Activated naive CD4-positive, alpha-beta T cell (primary cell): ENCODE data around the gene GEMIN2.
A peak's percentile ranks its signal among the peaks of the same experiment; 100 is the strongest.
"Not testable (repeated sequence)": the region's sequence is repeated elsewhere in the genome, so short reads cannot be mapped to it uniquely, and the experiment has no call there.

ENCODE experiments used
- DNase-seq, 4 experiments: peaks; one replicate each; lab custom pipeline; 2025; lab: John Stamatoyannopoulos, UW

GEMIN2 gene, protein sequence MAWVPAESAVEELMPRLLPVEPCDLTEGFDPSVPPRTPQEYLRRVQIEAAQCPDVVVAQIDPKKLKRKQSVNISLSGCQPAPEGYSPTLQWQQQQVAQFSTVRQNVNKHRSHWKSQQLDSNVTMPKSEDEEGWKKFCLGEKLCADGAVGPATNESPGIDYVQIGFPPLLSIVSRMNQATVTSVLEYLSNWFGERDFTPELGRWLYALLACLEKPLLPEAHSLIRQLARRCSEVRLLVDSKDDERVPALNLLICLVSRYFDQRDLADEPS

DNA sequence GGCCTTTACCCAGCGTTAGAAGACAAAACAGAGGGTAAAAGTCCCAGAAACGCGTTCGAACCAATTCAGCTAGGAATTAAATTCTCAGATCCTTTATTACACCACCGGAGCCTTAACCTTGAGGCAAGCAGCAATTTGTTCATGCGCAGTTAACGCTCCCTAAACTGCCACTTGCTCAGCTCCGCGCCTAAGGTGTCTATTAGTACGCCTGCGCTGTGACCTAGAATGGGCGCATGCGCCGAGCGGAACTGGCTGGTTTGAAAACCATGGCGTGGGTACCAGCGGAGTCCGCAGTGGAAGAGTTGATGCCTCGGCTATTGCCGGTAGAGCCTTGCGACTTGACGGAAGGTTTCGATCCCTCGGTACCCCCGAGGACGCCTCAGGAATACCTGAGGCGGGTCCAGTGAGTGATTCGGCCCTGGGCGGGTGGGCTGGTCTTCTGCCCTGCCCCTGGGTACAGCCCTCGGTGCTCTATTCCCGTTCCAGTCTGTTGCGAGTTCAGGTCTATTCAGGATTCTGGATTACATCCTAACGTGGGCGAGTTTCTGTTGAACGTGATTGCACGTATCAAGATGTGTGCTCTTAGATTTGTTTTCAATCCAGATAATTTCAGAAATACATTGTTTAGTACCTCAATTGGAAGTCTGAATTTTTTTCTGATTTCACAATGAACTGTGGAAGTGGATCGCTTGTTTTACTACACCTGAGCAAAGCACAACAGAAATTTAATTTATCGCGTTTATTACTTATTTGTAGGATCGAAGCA is at the start of gene GEMIN2:
GEMIN2 (plus strand) TSS at position 251 of the 766 bp plus-strand sequence; CDS start at position 267, 16 bp downstream.
- DNase-seq: peak; percentile 78 to 90 (median 88)

DNA sequence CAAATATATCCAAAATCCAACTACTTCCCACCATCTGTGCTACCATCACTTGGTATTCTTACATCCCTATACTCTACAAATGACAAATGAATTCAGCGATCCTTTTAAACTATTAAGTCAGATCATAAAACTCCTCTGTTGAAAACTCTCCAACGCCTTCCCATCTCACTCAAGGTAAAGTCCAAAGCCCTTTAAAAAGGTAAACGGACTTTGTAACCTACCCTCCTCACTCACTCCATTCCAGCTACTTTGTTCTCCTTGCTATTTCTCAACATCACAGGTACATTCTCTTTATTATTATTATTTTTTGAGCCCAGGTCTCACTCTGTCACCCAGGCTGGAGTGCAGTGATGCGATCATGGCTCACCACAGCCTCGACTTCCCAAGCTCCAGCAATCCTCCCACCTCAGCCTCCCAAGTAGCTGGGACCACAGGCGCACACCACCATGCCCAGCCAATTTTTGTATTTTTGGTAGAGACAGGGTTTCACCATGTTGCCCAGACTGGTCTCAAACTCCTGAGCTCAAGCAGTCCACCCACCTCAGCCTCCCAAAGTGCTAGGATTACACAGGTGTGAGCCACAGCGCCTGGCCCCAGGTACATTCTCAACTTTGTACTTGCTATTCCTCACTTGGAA is 44.8 kb upstream of the GEMIN2 start:
- not testable (repeated sequence) for DNase-seq

DNA sequence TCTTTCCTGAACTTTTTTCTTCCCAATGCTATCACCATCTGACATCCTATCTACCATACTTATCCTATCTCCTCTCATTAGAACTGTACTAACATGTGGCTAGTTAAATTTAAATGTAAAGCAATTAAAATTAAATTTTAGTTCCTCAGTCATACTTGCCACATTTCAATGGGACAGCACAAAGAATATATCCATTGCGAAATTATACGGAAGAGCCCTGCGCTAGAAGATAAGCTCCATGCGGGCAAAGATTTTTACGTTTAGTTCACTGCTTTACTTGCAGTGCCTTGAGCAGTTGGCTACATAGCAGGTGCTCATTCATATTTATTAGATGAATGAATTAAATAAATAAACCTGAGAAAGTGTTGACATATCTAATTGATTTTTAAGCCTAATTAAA is 44.2 kb upstream of the GEMIN2 start:
- DNase-seq: no peak

DNA sequence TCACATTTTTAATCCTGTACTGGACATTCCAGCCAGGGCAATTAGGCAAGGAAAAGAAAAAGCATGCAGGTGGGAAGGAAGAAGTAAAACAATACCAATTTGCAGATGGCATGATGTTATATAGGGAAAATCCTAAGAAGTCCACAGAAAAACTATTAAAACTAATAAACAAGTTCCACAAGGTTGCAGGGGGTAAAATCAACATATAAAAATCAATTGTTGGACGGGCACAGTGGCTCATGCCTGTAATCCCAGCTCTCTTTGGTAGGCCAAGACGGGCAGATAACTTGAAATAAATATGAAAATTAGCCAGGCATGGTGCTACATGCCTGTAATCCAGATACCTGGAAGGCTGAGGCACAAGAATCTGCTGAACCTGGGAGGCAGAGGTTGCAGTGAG is 43.0 kb upstream of the GEMIN2 start:
- DNase-seq: no peak

DNA sequence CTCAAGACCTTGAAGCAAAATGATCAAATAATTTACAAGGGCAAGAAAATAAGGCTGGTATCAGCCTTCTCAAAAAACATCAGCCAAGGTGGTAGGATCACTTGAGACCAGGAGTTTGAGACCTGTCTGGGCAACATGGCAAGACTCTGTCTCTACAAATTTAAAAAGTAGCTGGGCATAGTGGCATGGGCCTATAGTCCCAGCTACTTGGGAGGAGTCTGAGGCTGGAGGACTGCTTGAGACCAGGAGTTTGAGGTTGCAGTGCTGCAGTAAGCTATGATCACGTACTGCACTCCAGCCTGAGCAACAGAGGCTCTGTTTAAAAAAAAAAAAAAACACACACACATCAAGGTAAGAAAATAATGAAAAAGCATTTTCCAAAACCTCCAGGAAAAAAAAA is 33.2 kb upstream of the GEMIN2 start:
- no peak for DNase-seq

DNA sequence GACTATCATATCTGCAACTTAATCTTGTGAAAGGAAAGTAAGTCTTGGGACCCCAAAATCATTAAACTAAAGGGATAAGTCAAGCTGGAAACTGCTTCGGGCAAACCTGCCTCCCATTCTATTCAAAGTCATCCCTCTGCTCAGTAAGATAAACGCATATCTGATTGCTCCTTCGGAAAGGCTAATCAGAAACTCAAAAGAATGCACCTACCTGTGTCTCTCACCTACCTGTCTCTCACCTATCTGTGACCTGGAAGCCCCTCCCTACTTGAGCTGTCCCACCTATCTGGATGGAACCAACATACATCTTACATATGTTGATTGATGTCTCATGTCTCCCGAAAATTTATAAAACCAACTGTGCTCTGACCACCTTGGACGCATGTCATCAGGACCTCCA is 31.0 kb upstream of the GEMIN2 start:
- DNase-seq: no peak

DNA sequence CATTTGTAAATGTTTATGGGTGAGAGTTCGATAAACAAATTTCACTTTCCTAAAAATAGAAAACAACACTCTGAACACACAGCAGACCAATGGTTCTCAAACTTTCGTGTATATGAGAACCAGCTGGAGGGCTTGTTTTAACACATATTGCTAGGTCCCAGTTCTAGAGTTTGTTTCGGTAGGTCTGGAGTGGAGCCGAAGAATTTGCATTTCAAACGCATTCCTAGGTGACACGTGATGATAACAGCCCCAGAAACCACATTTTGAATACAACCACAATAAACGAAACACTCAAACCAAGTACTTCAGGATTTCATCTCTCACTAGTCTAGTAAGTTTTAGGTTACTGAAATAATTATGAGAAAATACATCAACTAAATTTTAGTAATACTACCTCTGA is 28.2 kb upstream of the GEMIN2 start:
- no peak for DNase-seq

DNA sequence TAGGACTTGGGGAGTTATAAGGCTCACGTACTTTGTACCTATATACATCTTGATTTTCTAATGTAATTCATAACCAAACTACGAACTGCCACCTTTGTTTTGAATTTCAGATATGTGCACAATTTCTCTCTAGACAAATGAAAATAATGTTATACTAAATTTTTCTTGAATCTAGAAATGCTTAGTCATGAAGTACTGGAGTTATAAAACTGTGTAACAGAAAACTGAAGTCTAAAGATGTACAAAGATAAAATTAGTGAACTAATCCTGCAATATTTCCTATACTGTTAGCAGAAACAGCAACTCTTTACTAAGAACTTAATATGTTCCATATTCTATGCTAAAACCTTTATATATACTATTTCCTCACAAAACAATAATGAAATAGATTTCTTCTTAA is 26.6 kb upstream of the GEMIN2 start:
- no peak for DNase-seq

DNA sequence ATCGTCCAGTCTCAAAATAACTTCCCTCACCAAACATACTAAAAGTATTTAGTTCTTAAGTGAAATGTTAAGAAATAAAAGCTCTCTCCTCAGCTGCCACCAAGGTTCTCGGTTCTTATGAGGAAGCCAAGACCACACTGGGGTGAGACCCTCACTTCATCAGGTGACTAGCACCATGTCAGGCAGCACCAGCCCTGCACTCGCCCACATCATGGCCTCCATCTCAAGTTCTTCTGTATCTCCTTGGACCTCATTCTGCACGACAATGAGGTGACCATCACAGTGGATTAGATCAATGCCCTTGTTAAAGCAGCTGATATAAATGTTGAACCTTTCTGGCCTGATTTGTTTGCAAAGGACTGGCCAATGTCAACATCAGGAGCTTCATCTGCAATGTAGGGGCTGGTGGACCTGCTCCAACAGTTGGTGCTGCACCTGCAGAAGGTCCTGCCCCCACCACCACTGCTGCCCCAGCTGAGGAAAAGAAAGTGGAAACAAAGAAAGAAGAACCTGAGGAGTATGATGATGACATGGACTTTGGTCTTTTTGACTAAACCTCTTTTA is 23.5 kb upstream of the GEMIN2 start:
- no peak for DNase-seq

DNA sequence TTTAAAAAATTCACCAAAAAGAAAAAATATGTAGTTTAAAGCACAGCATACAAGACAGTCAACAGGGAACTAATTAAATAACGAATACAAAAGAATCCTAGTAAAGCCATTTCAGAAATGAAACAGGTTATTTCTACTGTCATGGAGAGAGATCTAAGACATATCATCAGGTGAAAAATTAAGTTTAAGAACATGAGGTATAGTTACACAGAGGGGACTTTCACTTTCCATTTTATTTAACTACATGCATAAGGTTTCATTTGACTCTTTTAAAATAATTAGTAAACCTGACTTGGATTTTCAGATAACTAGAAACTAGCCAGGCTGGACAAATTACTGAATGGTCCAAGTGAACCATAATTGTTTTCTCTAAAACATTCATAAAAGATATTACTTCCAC is 22.4 kb upstream of the GEMIN2 start:
- no peak for DNase-seq

DNA sequence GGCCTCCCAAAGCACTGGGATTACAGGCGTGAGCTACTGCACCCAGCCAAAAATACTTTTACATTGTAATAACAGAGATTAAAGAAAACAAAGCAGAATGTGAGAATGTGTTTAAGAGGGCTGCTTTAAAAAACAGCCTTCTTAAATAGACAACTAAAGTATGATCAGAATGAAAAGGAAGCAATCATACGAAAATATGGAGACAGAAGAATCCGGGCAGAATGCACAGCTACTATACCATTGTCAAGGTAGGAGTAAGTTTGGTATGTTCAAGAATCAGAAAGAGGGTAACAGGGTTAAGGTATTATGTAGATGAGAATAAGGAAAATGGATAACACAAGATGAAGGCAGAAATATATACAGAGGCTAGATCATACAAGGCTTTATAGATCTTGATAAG is 19.6 kb upstream of the GEMIN2 start:
- DNase-seq: no peak

DNA sequence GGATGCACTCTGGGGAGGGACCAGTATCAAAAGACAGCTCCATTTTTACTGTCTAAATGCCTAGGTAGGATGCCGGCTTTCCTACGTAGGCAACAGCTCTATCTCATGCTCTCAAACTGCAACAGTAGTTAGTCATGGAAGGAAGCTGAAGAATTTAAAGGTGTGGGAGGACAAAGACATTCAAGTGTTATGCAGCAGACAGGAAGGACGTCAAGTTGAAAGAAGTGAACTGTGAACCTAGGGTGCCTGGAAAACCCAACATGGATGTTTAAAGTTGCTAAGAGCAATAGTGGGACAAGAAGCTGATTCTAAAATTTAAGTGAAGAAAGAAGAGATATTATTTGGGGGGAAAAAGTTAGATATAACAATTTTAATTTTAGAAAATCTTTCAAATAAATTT is 17.0 kb upstream of the GEMIN2 start:
- no peak for DNase-seq

DNA sequence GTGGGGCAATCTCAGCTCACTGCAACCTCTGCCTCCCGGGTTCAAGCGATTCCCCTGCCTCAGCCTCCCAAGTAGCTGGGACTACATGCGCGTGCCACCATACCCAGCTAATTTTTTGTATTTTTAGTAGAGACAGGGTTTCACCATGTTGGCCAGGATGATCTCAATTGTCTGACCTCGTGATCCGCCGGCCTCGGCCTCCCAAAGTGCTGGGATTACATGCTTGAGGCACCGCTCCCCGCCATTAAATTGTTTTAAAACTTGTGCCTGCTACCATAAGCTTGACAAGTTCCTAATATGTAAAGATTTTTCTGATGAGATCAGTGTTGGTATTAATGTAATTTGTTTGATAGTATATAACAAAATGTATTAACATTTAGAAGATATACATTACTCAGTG is 14.9 kb upstream of the GEMIN2 start:
- DNase-seq: not testable (repeated sequence)

DNA sequence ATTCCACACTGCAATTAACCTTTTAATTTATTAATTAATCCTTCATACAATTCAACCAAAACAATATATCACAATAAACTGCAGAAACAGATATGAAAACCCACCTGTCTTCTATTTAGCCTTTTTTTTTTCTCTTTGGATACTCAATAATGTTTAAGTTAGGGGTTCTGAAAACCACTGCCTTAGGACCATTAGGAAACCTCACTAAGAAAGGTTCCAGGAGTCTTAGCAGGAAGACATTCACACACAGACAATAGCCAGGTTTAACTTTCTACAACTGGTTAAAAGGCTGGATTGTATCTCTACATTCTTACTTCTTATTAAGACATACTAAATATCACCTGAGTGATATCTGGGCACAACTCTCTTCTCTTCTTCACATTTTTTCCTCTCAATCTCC is 14.4 kb upstream of the GEMIN2 start:
- no peak for DNase-seq

DNA sequence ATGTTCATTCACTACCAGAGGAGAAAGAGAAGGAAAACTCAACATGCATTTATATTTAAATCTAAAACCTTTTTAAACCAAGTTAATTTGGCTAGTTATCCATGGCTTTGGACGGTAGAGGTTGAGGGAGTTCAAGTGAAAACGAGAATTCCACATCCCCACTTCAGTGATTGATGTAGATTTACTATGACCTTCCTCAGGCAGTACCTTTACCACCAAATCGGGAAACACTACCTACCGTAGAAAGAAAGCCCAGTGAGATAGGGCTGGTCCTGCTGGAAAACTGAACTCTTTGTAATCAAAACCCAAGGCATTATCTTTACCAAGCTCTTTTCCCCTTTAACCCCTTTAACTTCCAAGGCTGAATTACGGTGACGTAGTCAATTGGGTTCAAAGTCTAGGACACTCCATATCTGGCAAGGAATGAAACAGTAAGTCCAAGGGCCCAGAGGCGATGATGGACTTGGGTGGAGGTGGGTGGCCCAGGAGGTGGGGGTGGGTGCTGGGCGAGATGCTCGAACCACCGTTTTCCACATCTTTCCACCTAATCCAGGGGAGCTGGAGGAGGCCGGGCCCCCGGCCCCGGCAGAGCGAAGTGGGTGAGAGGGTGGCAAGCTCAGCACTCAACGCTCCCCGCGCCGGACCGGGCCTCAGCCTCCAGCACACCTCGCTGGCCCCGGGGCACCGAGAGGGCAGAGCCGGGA is 11.7 kb upstream of the GEMIN2 start:
- DNase-seq: no peak

DNA sequence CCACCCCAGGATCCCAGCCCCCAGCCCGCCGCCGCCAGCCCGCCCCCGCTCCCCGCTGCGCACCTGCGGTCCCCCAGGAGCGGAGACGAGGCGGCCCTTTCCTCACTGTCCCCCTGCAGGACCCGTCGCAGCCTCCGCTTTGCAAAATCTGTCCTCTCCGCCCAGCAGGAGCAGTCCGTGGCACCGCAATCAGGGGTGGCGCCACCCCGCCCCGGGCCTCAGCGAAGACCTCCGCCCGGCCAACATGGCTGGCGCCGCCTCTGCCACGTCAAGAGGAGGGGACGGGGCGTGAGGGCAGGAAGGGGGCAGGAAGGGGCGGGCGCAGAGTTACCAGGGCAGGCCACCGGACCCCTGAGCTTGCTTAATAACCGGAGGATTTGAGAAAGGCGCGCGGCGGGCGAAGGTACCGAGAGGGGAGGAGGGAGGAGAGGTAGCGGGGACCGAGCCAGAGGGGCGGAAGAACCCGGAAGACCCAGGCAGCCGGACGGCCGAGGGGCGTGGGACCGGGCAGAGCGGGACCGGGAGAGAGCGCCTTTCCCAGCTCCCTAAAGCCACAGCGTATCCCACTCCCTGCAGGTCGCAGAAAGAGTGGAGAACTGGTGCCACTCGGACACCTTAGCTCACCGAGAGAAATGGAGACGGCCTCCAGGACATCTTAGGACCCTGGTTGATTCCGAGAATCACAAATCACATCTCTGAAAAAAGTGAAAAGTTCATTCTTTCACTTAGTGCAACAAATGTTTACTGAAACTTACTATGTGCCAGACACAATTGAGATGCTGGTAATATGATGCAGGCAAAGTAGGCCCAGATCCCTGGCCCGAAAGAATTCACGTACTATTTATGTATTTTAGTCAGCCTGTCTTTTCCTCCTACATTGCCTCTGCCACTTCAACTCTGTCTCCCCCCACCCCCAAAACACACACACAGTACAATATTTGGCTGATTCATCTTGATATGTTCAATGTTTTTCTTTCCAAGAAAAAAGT is 10.9 kb upstream of the GEMIN2 start, which contains the start of gene SEC23A:
SEC23A (minus strand) TSS at position 267 of the 989 bp plus-strand sequence. CDS start 7,117 bp downstream, outside the sequence.
- peak; percentile 34 to 72 (median 56) for DNase-seq

DNA sequence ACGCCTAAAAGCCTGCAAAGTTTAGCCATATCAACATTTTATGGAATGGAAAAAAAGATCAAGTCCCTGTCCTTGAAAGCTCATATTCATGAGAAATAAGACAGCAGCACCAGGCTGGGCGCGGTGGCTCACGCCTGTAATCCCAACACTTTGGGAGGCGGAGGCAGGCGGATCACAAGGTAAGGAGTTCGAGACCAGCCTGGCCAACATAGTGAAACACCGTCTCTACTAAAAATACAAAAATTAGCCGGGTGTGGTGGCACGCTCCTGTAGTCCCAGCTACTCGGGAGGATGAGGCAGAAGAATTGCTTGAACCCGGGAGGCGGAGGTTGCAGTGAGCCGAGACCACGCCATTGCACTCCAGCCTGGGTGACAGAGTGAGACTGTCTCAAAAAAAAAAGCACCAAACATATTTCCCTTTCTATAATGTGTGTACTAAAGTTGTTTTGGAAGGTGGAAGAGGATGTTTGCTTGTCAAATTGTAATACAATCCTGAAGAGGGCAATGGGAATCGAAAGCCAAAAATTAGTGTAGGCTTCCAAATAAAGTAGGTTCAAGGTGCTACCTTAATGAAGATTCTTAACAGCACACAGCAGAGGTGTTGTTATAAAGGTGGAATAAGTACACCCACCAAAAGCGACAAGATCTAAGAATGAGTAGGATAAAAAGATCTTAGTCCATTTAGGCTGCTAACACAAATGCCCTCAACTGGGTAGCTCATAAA is 9.9 kb upstream of the GEMIN2 start:
- not testable (repeated sequence) for DNase-seq

DNA sequence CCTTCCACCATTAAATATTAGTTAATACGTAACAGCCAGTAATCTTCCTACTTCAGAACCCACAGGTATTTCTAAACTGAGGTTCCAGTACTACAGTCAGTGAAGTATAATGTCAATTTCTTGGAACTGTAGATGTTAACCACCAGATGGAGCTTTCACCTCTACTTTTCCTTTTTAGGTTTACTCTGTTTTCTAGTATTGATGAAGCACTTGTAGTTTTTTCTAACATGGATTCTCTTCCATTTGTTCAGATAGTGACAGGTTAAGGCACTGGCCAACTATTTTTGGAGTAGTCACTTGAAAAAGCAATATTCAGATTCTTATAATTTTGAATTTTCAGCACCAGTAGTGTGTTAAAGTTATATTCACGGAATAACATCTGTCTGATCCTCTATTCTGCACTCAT is 6.5 kb upstream of the GEMIN2 start:
- DNase-seq: no peak

DNA sequence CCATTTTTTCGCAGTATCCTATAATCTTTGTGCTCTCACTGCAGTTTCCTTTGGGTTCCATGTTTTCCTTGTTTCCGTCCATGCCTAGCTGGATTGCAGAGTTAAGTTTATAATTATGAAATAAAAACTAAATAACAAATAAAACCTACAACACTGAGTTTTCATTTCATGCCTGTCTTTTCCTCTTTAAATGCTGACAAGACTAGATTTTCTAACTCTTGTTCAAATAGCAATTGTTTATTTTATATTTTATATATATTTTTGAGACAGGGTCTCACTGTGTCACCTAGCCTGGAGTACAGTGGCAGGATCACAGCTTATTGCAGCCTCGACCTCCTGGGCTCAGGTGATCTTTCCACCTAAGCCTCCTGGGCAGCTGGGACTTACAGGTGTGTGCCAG is 5.3 kb upstream of the GEMIN2 start:
- no peak for DNase-seq
